ENCODE results near the gene SIRT5. TPM values are rescaled to one million over a fixed set of nuclear protein-coding genes. Genes with fewer than 3 reads are reported as not detected.

Gene SIRT5
- polyA plus RNA-seq, 1 donor from 2014 or later, result 15.9 TPM

- H3K27ac ChIP-seq (ENCODE audit: low read length), result peak overlapping the region; percentile 91
- H3K9ac ChIP-seq (ENCODE audit: low read length), result peak overlapping the region; percentile 87
- no peaks in the 10 kb centered on the region for H3K9me2 ChIP-seq (ENCODE audit: insufficient read depth, low read length)
- peak overlapping the region; percentile 59 for H3K4me2 ChIP-seq (ENCODE audit: low read length)
- TF ChIP-seq POLR2AphosphoS5 (IDR thresholded peaks at IDR 0.05), result no peak
- no peak for TF ChIP-seq EZH2 (IDR thresholded peaks at IDR 0.05; ENCODE audit: borderline replicate concordance, insufficient read depth, low read length, poor library complexity, severe bottlenecking)
- TF ChIP-seq RAD21 (conservative IDR thresholded peaks at IDR 0.05), result no peak
- no peak for TF ChIP-seq CTCF (IDR thresholded peaks at IDR 0.05; ENCODE audit: poor library complexity, severe bottlenecking)
- no peak for TF ChIP-seq SMC3 (conservative IDR thresholded peaks at IDR 0.05; ENCODE audit: poor library complexity)
- TF ChIP-seq REST (IDR thresholded peaks at IDR 0.05; ENCODE audit: borderline replicate concordance), result no peak
- no peak for TF ChIP-seq EP300 (conservative IDR thresholded peaks at IDR 0.05; ENCODE audit: poor library complexity, severe bottlenecking)
- TF ChIP-seq MXI1 (conservative IDR thresholded peaks at IDR 0.05; ENCODE audit: poor library complexity, severe bottlenecking), result no peak
- TF ChIP-seq TAF1 (IDR thresholded peaks at IDR 0.05; ENCODE audit: low read depth), result no peak
- no peaks in the 10 kb centered on the region for H4K20me1 ChIP-seq (ENCODE audit: insufficient read depth)
- peak overlapping the region; percentile 65 for H2AFZ ChIP-seq (ENCODE audit: low read depth, low read length)
- H3K27me3 ChIP-seq (ENCODE audit: insufficient read depth, low read depth, low read length), result no peaks in the 10 kb centered on the region
- peak overlapping the region; percentile 91 for H3K4me3 ChIP-seq (ENCODE audit: low read length)
- peaks cover 6% of the 10 kb centered on the region for H3K9me3 ChIP-seq (ENCODE audit: low read length)
- H3K36me3 ChIP-seq (ENCODE audit: insufficient read depth, low read length), result no peaks in the 10 kb centered on the region
- peaks cover 12% of the 10 kb centered on the region for H3F3A ChIP-seq (ENCODE audit: insufficient read depth, low read length, poor library complexity, severe bottlenecking)
- peaks cover 4% of the 10 kb centered on the region for H3K79me2 ChIP-seq (replicated peaks; ENCODE audit: insufficient read depth, low read length)
Measured at GRCh38 chr6:13573669-13574110, 711 bp upstream of the SIRT5 start.

GRCh38 chr6:13574149-13574570, 241 bp upstream of the SIRT5 start:
- Histone ChIP-seq H3K4me3 (ENCODE audit: low read length) (peak overlapping the region; percentile 91), H4K20me1 (ENCODE audit: insufficient read depth) (no peaks in the 10 kb centered on the region), H3K9me2 (ENCODE audit: insufficient read depth, low read length) (no peaks in the 10 kb centered on the region), H2AFZ (ENCODE audit: low read depth, low read length) (peak overlapping the region; percentile 99), H3K79me2 (replicated peaks; ENCODE audit: insufficient read depth, low read length) (peaks cover 4% of the 10 kb centered on the region), H3K4me2 (ENCODE audit: low read length) (no peak overlapping the region), H3K27me3 (ENCODE audit: insufficient read depth, low read depth, low read length) (no peaks in the 10 kb centered on the region), H3K9ac (ENCODE audit: low read length) (peak overlapping the region; percentile 87), H3K9me3 (ENCODE audit: low read length) (peaks cover 6% of the 10 kb centered on the region), H3F3A (ENCODE audit: insufficient read depth, low read length, poor library complexity, severe bottlenecking) (peaks cover 12% of the 10 kb centered on the region), H3K36me3 (ENCODE audit: insufficient read depth, low read length) (no peaks in the 10 kb centered on the region), H3K27ac (ENCODE audit: low read length) (peak overlapping the region; percentile 91)
- TF ChIP-seq CTCF (IDR thresholded peaks at IDR 0.05; ENCODE audit: poor library complexity, severe bottlenecking), result peak; percentile 77
- no peak for TF ChIP-seq EZH2 (IDR thresholded peaks at IDR 0.05; ENCODE audit: borderline replicate concordance, insufficient read depth, low read length, poor library complexity, severe bottlenecking)
- TF ChIP-seq RAD21 (conservative IDR thresholded peaks at IDR 0.05), result peak; percentile 62
- TF ChIP-seq REST (IDR thresholded peaks at IDR 0.05; ENCODE audit: borderline replicate concordance), result peak; percentile 1
- no peak for TF ChIP-seq POLR2AphosphoS5 (IDR thresholded peaks at IDR 0.05)
- TF ChIP-seq EP300 (conservative IDR thresholded peaks at IDR 0.05; ENCODE audit: poor library complexity, severe bottlenecking), result peak; percentile 49
- TF ChIP-seq MXI1 (conservative IDR thresholded peaks at IDR 0.05; ENCODE audit: poor library complexity, severe bottlenecking), result no peak
- TF ChIP-seq SMC3 (conservative IDR thresholded peaks at IDR 0.05; ENCODE audit: poor library complexity), result peak; percentile 58
- no peak for TF ChIP-seq TAF1 (IDR thresholded peaks at IDR 0.05; ENCODE audit: low read depth)

Data from neural cell (in vitro differentiated cells).